Testis (tissue), 2 donors: ENCODE results near the gene TMEM62.

Experiments
- CTCF ChIP-seq, 3 experiments: fragments of 450-650 bp in 2 of 3; fragments of 200-600 bp in 1 of 3; sonication (generic) in 1 of 3; IDR thresholded peaks; one replicate each; pipeline ENCODE4 v1.5.1; 2016 to 2019; ENCODE audit warnings: antibody characterized with exemption in 3 of 3, mild to moderate bottlenecking in 2 of 3, moderate library complexity in 1 of 3
- POLR2A ChIP-seq: fragments of 450-650 bp; IDR thresholded peaks from one replicate; pipeline ENCODE4 v1.6.1; 2017; ENCODE audit warnings: antibody characterized with exemption, mild to moderate bottlenecking, moderate library complexity

- TF ChIP-seq CTCF (IDR thresholded peaks at IDR 0.05) (no peak), POLR2A (no peak)
Measured at GRCh38 chr15:43093026-43093425, 40.4 kb upstream of the TMEM62 start.
